ENCODE data around the gene CGB1. TPM values are rescaled to one million over a fixed set of nuclear protein-coding genes. Genes with fewer than 3 reads are reported as not detected.

The CGB1 gene
- total and polyA plus RNA-seq, 9 of the 15 experiments (the other 6 are each of a cell fraction or from before 2014, with no cell fraction given): not detected

DNA sequence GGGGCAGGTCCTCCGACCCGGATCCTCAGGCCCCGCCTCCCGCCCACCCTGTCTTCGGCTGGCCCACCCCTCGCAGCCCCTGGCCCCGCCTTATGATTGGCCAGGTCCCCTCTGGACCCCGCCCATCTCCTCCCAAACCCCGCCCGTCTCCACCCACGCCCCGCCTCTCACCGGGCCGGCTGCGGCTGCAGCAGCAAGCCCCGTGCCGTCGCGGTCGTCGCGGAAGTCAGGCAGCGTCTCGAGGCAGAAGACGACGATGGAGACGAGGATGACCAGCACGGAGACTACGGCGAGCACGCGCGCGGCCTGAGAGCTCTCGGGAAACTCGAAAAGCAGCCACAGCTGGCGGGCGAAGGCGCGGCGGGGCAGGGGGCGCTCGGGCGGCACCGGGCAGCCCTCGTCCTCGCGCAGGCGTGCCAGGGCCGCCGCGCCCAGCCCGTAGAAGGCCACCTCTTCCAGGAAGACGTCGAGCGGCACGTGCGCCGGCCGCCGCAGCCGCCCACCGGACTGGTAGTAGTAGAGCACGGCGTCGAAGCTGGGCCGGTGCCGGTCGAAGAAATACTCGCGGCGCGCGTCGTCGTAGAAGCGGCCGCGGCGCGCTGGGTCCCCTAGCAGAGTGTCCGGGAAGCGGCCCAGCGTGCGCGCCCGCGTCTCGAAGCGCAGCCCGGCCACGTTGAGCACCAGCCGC is 35.3 kb upstream of the CGB1 start (continued):
- TF ChIP-seq, protein P1, sequence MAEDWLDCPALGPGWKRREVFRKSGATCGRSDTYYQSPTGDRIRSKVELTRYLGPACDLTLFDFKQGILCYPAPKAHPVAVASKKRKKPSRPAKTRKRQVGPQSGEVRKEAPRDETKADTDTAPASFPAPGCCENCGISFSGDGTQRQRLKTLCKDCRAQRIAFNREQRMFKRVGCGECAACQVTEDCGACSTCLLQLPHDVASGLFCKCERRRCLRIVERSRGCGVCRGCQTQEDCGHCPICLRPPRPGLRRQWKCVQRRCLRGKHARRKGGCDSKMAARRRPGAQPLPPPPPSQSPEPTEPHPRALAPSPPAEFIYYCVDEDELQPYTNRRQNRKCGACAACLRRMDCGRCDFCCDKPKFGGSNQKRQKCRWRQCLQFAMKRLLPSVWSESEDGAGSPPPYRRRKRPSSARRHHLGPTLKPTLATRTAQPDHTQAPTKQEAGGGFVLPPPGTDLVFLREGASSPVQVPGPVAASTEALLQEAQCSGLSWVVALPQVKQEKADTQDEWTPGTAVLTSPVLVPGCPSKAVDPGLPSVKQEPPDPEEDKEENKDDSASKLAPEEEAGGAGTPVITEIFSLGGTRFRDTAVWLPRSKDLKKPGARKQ (CRISPR knock-in tag; IDR thresholded peaks at IDR 0.05): peak; percentile 84; the same call in 1 of the 2 replicates
- TF ChIP-seq BHLHE40 (IDR thresholded peaks at IDR 0.05; ENCODE audit: low read length): peak; percentile 66
- TF ChIP-seq L3MBTL2 (IDR thresholded peaks at IDR 0.05): peak; percentile 86
- TF ChIP-seq, protein P2, sequence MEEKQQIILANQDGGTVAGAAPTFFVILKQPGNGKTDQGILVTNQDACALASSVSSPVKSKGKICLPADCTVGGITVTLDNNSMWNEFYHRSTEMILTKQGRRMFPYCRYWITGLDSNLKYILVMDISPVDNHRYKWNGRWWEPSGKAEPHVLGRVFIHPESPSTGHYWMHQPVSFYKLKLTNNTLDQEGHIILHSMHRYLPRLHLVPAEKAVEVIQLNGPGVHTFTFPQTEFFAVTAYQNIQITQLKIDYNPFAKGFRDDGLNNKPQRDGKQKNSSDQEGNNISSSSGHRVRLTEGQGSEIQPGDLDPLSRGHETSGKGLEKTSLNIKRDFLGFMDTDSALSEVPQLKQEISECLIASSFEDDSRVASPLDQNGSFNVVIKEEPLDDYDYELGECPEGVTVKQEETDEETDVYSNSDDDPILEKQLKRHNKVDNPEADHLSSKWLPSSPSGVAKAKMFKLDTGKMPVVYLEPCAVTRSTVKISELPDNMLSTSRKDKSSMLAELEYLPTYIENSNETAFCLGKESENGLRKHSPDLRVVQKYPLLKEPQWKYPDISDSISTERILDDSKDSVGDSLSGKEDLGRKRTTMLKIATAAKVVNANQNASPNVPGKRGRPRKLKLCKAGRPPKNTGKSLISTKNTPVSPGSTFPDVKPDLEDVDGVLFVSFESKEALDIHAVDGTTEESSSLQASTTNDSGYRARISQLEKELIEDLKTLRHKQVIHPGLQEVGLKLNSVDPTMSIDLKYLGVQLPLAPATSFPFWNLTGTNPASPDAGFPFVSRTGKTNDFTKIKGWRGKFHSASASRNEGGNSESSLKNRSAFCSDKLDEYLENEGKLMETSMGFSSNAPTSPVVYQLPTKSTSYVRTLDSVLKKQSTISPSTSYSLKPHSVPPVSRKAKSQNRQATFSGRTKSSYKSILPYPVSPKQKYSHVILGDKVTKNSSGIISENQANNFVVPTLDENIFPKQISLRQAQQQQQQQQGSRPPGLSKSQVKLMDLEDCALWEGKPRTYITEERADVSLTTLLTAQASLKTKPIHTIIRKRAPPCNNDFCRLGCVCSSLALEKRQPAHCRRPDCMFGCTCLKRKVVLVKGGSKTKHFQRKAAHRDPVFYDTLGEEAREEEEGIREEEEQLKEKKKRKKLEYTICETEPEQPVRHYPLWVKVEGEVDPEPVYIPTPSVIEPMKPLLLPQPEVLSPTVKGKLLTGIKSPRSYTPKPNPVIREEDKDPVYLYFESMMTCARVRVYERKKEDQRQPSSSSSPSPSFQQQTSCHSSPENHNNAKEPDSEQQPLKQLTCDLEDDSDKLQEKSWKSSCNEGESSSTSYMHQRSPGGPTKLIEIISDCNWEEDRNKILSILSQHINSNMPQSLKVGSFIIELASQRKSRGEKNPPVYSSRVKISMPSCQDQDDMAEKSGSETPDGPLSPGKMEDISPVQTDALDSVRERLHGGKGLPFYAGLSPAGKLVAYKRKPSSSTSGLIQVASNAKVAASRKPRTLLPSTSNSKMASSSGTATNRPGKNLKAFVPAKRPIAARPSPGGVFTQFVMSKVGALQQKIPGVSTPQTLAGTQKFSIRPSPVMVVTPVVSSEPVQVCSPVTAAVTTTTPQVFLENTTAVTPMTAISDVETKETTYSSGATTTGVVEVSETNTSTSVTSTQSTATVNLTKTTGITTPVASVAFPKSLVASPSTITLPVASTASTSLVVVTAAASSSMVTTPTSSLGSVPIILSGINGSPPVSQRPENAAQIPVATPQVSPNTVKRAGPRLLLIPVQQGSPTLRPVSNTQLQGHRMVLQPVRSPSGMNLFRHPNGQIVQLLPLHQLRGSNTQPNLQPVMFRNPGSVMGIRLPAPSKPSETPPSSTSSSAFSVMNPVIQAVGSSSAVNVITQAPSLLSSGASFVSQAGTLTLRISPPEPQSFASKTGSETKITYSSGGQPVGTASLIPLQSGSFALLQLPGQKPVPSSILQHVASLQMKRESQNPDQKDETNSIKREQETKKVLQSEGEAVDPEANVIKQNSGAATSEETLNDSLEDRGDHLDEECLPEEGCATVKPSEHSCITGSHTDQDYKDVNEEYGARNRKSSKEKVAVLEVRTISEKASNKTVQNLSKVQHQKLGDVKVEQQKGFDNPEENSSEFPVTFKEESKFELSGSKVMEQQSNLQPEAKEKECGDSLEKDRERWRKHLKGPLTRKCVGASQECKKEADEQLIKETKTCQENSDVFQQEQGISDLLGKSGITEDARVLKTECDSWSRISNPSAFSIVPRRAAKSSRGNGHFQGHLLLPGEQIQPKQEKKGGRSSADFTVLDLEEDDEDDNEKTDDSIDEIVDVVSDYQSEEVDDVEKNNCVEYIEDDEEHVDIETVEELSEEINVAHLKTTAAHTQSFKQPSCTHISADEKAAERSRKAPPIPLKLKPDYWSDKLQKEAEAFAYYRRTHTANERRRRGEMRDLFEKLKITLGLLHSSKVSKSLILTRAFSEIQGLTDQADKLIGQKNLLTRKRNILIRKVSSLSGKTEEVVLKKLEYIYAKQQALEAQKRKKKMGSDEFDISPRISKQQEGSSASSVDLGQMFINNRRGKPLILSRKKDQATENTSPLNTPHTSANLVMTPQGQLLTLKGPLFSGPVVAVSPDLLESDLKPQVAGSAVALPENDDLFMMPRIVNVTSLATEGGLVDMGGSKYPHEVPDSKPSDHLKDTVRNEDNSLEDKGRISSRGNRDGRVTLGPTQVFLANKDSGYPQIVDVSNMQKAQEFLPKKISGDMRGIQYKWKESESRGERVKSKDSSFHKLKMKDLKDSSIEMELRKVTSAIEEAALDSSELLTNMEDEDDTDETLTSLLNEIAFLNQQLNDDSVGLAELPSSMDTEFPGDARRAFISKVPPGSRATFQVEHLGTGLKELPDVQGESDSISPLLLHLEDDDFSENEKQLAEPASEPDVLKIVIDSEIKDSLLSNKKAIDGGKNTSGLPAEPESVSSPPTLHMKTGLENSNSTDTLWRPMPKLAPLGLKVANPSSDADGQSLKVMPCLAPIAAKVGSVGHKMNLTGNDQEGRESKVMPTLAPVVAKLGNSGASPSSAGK (IDR thresholded peaks at IDR 0.05): peak; percentile 79
- TF ChIP-seq PCBP1 (IDR thresholded peaks at IDR 0.05; ENCODE audit: low read depth, low read length, poor library complexity, severe bottlenecking): peak; percentile 56
- TF ChIP-seq EGR1 (conservative IDR thresholded peaks at IDR 0.05): peak; percentile 78
- TF ChIP-seq, protein P3, sequence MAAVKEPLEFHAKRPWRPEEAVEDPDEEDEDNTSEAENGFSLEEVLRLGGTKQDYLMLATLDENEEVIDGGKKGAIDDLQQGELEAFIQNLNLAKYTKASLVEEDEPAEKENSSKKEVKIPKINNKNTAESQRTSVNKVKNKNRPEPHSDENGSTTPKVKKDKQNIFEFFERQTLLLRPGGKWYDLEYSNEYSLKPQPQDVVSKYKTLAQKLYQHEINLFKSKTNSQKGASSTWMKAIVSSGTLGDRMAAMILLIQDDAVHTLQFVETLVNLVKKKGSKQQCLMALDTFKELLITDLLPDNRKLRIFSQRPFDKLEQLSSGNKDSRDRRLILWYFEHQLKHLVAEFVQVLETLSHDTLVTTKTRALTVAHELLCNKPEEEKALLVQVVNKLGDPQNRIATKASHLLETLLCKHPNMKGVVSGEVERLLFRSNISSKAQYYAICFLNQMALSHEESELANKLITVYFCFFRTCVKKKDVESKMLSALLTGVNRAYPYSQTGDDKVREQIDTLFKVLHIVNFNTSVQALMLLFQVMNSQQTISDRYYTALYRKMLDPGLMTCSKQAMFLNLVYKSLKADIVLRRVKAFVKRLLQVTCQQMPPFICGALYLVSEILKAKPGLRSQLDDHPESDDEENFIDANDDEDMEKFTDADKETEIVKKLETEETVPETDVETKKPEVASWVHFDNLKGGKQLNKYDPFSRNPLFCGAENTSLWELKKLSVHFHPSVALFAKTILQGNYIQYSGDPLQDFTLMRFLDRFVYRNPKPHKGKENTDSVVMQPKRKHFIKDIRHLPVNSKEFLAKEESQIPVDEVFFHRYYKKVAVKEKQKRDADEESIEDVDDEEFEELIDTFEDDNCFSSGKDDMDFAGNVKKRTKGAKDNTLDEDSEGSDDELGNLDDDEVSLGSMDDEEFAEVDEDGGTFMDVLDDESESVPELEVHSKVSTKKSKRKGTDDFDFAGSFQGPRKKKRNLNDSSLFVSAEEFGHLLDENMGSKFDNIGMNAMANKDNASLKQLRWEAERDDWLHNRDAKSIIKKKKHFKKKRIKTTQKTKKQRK (IDR thresholded peaks at IDR 0.05; ENCODE audit: borderline replicate concordance, low read depth, low read length): no peak
- peak; percentile 28; the same call in 1 of the 2 replicates for TF ChIP-seq CXXC5 (CRISPR knock-in tag; IDR thresholded peaks at IDR 0.05)
- no peak for TF ChIP-seq GATA2 (CRISPR knock-in tag; IDR thresholded peaks at IDR 0.05)
- peak; percentile 46; the same call in 1 of the 2 replicates for TF ChIP-seq POLR2G (IDR thresholded peaks at IDR 0.05; ENCODE audit: low read depth, low read length)

All from K562 (cell line).